Stimulated activated CD4-positive, alpha-beta T cell treated with anti-CD3 and anti-CD28 coated beads, Interleukin-1b, Interleukin-23, amount 100 ng/mL, for 24 hours (primary cell): ENCODE results near the gene GAREM1.

Experiments used
- DNase-seq, 4 experiments: peaks; one replicate each; pipeline ENCODE4 v3.0.0-alpha.2; 2020; ENCODE audit warnings: low read depth in 4 of 4, low spot score in 1 of 4

Gene GAREM1

DNA sequence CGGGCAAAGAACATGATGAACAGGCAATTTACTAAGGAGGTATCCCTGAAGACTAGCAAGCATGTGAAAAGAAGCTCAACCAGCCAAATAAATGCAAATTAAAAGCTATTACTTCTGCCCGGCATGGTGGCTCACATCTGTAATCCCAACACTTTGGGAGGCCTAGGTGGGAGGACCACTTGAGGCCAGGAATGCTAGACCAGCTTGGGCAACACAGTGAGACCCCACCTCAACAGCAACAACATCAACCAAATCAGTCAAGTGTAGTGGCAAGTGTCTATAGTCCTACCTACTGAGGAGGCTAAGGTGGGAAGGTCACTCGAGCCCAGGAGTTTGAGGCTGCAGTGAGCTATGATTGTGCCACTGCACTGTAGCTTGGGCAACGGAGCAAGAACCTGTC lies 141.7 kb downstream of the GAREM1 start:
- DNase-seq = no peak

DNA sequence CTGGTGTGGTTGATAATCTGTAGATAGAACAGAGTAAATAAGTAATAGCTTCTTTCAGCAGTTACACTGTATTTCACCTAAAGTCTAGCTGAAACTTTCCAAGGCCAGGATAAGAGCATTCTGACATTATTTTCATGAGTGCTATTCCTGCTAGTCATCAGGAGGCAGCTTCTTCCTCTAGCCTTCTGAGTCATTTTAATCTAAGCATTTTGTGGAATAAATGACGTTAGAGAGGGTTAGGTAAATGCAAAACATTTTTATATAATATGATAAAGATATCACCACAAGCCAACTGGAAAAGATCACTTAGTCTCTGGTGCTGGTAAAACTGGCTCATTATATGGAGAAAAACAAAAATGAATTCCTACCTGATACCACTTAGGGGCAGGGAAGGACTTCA lies 142.3 kb downstream of the GAREM1 start:
- no peak for DNase-seq

DNA sequence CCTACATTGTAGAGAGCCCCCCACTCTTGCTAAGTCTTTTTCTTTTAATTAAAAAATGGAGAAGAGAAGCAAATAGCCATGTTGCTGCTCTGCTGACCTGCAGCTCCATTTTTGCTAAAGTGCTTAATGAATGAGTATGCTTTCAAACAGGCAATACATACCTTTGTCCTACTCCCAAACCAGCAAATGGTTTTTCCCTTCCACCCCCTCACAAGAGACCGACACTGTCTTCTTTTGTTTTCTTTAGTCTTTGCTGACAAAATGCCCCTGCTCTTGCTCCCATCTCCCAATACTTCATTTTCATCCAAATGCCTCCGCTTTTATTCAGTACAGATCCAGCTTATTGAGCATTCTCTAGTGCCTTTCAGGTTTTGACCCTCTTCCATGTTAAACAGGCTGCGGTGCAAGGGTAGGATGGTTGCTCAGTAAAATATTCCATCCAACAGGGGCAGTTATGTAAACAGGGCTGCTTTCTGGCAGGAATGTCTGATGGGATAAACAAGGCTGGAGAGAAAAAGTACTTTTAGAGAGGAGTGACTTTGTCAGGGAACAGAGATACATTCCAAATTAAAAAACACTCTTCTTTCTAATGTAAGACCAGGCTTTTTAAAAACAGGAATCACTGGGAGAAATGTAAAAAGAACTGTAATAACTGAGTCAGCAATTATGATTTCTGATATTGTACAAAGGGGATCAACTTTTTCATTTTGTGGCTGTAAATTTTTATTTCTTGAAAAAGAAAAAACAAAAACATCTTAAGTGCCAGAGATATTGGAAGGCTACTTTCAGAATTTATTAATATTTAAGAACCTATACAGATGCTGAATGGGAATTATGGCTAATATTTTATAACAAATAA lies 144.0 kb downstream of the GAREM1 start:
- DNase-seq = no peak

DNA sequence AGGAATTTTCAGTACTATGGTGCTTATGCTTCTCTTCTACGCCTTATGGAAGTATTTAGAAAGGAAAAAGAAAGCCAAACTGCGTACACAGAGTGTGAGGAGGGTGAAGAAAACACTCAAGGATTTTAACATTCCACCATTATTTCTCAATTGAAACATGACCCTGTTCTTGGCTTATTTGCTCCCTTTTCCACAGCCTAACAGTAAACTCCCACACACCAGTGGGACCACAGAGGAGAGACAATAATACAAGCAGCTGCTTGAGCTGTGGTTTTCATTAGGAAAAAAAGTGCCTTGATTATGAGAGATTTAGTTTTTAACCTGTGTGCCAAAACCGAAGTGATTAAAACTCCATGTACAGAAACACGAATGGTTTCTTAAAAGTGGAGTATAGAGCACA lies 146.5 kb downstream of the GAREM1 start:
- no peak for DNase-seq

DNA sequence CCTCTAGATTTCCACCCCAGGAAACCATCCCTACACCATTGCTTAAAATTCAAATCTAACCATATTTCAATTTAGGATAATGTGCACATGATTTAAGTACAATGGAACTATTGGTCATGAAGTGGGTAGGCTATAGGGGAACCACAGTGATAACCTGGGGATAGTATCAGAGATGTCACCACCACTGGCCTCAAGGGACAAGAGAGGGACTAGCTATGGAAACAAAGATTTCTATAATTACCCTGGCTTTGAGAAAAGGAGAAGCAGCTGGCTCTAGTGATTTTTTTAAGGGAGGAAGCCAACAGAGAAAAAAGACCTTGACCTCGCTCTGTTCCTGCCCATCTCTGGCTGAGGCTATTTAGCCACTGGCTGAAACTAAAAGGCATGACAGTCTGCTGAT lies 148.9 kb downstream of the GAREM1 start:
- DNase-seq = no peak

DNA sequence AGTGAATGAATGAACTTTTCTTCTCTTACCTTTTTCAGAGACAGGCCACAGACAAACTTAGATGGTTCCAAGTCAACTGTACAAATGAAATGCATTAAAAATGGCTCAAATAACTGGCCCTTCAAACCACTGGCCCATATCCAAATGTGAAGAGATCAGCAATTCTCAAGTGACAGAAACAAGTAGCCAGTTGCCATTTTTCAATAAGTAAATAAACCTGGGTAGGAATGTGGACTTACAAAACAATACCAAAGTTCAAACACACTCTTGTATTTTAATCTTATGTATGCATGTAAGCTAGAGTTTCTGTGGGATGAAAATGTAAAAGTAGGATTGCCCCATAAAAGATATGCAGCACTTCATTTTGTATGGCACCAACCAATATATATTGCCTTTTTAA lies 151.6 kb downstream of the GAREM1 start:
- DNase-seq = no peak

DNA sequence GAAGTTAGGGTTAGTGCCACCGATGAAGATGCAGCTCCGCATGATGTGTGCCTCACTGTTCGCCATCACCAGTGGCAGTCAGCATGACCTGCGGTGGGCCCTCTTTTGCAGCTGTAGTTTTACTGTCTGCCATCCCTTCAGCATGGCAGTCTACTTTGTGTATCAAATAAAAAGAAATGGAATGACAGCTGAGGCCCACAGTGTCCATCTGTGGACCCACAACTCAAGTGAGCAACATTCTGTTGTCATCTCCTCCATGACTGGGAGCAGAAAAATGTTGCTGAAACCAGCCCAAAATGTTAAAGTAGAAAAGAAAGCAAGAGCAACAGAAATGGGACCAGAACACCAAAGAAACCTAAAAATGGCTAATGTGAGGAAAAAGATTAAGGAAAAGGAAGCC lies 152.1 kb downstream of the GAREM1 start:
- DNase-seq = no peak

DNA sequence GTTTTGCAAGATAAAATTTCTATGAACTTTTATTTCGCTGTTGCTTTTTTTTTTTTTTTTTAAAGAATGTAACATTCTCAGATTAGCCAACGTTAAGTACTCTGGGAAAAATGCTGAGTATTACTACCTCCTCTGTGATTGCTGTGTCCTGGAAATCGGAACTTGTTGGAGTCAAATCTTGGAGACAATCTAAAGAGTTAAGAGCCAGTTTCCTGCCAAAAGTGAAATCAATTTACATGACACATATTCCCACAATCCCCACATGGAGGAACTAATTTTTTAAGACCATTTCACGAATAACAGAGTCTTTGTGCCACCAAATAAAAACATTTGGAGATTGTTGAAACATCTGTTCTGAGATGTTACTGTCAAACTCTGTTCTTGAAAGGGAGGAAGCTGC lies 153.0 kb downstream of the GAREM1 start:
- DNase-seq = no peak

DNA sequence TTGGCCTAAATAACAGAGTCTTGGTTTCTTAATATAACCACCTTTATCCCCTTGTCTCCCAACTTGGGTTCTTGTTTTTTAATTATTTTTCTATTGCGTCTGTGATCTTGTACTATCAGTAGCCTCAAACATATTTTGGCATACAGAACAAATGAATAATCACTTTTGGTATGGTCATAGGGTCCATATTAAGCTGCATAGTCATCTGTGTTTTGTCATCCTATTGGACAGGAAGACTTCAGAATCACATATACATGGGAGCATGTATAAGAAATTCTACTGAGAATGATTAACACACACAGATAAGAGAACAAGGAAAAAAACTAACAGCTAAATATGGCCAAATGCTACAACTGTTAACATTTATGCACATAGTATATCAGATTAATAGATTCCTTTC lies 154.8 kb downstream of the GAREM1 start:
- no peak for DNase-seq

DNA sequence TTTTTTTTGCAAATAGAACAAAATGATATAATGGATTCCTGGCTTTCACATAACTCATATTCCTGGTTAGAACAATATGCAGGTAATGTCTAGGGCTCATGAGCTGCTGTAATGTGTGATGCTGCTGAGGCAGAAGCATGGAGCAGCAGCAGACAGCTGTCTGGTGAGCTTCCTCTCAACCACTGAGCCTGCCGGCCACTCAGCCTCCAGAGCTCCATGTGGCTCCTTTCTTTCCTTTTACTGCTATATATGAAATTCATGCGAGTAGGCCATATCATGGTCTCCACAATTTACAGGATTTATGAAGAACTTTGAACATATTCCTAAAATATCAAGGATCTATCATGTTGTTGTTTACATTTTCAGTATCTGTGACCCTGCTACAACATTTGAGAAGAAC lies 159.9 kb downstream of the GAREM1 start:
- no peak for DNase-seq

DNA sequence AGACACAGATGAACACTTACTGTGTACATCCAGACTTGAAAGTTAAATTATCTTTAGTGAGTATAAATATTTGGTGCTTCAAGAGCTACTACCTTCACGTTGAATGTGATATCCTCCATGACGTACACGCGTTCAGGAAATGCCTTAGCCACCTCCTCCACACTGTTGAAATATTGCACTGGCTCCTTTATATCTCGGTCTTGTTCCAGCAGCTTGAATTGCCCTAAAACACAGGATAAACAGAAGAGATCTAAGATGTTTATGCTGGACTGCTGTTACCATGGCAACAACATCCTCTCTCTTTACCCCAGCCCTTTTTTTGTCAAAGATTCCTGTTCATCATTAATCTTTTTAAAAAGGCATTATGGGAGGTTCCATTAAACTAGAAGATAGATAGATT lies 160.6 kb downstream of the GAREM1 start:
- DNase-seq = no peak

DNA sequence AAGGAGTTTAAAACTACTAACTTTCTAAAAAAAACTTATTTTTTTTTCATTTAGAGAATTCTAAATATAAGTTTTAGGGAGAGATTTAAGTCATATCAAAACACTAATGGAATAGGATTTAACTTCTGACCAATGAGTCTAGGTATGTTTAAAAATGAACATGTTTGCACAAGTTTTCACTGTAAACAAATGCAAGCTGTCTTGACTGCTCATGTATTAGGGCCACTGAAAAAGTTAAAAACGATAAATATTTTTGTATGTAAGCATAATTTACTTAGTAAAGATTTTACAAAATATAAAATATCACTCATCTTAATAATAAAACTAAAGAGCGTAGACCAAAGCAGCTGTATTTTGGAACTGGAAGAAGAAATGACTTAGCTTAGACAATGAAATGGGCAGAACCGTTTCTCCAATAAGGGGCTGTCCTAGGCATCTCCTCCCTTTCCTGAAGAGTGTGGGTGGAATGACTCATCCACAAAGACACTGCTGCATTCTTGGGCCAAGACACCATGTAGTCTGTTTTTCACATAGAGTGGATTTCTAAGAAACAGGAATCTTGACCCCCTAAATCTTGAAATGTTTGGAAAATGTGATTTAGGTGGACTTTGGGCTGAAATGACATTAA lies 162.1 kb downstream of the GAREM1 start:
- DNase-seq = no peak

DNA sequence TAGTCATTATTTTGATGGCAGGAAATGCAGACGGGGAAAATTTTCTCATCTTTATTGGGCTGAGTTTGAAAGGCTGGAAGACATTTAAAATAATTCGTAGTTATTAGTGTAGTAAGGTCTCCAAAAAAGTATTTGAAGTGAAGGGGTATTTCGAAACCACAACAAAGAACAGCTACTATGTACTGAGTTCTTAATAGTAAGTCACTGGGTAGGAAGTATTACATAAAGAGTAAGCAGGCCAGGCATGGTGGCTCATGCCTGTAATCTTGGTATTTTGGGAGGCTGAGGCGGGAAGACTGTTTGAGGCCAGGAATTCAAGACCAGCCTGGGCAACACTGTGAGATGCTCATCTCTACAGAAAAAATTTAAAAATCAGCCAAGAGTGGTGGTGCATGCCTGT lies 167.3 kb downstream of the GAREM1 start:
- no peak for DNase-seq

DNA sequence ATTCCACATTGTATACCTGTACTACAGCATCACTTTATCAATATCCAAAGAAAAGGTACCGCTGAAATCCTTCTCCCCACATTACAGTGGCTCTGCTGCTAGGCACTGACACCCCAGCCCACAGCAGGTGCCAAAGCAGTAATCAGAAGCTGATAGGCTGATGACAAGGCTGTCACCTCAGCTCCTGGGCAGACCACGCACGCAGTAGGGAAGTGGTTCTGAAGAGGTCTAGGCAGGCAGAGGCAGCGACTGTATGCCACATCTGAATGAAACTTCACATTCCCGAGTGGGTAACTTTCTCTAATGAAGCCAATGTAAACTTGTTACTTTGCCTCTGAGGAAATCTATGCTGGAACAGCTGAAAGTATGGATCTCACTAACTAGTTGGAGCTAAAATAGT lies 167.9 kb downstream of the GAREM1 start:
- DNase-seq = no peak

DNA sequence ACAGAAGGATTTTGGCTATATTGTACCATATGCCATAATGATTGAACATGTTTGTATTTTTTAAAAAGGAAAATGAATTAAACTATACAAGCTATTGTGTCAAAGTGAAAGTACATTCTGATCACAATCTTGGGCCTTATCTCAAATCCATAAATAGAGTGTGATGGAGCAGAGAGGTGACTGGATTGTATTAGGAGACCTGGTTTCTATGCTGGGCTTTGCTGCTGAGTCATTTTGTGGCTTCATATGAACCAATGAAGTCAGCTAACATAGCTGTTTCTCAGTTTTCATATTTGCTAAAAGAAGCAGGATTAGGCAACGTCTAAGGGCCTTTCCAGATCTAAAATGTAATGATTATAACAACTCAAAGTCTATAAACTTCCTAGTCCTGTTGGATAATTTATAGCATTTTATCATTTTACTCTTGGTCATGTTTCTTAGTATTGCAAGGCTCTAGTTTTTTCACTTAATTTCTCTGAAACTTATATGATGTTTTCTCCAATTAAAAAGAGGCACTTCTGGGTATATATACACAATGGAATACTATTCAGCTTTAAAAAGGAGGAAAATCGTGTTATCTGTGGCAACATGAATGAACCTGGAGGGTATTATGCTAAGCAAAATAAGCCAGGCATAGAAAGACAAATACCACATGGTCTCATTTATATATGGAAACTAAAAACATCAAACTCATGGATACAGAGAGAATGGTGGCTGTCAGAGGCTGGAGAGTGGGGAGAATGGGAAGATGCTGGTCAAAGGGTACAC lies 168.5 kb downstream of the GAREM1 start:
- DNase-seq = no peak

DNA sequence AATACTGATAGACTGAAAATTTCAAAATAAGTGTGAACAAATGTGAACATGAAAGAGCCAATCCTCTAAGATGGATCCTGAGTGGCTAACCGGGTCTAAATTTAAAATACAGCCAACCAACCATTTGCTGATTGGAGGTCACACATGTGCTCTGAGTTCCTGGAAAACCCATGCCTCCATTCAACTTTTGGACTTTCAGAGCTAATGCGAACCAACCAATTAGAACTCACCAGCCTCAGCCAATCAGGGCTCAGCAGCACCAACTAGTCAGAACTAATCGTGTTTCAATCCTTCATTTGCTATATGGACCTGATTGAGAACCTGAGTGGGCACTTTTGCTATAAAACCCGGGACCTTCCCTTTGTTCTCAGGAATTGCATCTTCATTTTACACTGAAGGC lies 169.3 kb downstream of the GAREM1 start:
- no peak for DNase-seq

DNA sequence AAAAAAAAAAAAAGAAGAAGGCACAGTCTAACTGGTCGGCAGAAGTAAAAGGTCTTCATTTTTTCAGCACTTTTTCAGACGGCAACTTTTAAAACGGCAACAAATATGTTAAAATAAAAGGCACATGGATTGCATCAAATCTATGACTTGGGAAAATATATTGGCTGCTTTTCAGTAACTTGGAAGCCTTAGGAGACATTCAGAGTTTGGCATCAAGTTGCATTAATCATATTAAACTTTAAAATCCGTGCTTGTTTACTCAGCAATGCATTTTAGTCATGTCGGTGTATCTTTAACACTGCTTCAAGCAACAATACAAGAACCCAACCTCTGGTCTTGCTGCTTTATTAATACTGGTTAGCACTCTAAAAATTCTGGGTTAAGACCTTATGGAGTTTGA lies 169.8 kb downstream of the GAREM1 start:
- DNase-seq = no peak

DNA sequence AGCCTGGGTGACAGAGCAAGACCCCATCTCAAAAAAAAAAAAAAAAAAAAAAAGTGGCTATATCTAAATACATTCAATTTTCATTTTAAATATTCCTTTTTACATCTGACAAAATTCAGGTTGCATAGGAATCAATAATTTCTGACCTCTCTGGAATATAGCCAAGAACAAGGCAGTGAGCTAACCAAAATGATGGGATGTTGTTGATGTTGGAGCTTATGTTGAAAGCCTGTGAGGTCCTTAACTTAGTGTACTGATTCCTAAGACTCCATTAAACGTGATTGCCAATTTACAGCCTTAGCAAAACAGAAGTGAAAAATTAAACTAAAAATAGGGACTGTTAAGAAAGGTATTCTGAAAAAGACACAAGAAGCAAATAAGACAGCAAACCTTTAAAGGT lies 171.2 kb downstream of the GAREM1 start:
- DNase-seq = no peak

DNA sequence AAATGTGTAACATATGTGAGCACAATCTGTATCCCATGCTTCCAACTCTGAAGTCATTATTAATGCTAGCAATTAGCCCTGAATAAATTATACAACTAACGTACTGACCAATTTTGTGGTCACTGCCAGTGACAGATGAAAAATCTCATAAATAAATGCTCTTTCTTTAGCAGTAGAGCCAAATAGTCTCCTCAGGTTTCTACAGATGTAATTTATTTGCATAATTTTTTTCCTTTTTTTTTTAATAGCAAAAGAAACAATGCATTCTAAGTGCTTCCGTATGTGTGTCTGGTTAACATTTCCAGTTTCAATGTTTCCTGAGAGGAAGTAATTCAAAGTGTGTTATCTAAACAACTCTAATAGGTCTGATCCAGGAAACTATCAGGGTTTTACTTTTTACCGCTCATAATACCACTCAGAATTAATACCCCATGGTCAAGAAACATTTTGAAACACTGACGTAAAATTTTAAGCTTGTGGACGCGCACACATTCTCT lies 172.5 kb downstream of the GAREM1 start:
- DNase-seq = no peak

DNA sequence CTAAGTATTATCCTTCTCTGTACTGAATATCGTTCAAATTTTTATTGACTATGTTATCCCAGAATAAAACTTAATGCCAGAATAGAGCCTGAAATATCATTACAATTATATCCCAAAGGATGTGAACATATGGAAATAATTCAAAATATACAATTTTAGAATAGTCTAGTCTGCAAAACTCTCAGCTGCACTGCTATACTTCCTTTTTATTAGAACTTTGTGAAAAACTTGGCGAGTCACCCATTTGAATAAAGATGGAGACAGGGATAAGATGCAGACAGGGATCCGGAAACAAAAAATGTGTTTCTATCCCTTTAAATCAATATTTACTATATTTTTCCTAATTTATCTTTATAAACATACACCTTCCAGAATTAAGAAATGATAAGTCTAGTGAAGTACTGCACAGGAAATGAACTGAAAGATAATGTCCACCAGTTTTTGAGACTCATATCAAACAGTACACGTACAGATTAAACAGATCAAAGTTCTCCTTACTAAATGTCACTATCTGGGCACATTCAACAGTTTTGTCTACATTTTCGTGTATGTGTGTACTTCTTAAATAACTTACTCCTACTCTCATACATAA lies 173.0 kb downstream of the GAREM1 start:
- no peak for DNase-seq

DNA sequence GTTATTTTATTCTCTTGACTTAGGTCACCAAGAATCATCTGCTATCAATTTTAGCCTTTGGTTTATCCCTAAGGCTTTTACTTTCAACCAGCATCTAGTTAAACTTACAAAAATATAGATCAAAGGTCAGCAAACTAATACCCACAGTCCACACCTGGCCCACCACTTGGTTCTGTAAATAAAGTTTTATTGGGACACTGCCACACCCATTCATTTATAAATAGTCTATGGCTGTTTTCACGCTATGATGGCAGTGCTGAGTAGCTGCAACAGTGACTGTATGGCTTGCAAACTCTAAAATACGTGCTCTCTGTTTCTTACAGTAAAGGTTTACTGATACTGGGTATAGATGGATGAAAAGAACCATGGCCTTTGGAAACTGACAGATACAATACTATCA lies 173.8 kb downstream of the GAREM1 start:
- no peak for DNase-seq

DNA sequence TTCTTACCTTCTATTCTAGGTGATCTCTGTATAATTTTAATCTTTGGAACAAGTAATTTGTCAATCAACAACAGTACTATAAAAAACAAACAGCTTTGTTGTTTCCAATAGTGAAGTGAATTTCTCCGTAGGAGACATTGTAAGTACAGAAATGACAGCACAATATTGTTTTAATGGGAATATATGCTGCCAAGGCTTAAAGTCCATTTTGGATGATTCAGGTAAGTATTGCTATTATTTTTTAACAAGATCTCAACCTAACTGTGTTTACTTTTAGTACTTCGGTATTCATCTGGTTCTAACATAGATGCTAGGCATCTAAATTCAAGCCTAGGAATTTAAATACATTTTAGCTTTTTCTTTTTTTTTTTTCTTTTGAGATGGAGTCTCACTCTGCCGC lies 175.1 kb downstream of the GAREM1 start:
- DNase-seq = no peak
